H4 (cell line): ENCODE results near the gene RHOBTB1. TPM values are rescaled to one million over a fixed set of nuclear protein-coding genes. Genes with fewer than 3 reads are reported as not detected.
"Not testable (repeated sequence)": the region's sequence is repeated elsewhere in the genome, so short reads cannot be mapped to it uniquely, and the experiment has no call there.

Source experiments
- DNase-seq: peaks from one replicate; pipeline ENCODE4 v3.0.0-alpha.2; 2015; ENCODE audit warnings: low spot score
- total RNA-seq: library from RNA; depleted of rRNA; stranded (reverse); fragments of >200 nt; shearing (Covaris generic); gene quantifications from 2 replicates; pipeline ENCODE4 v1.2.3, GENCODE V29; 2014

RHOBTB1 gene
- total RNA-seq, 1 experiment from 2014 or later = 41.1 TPM

DNA sequence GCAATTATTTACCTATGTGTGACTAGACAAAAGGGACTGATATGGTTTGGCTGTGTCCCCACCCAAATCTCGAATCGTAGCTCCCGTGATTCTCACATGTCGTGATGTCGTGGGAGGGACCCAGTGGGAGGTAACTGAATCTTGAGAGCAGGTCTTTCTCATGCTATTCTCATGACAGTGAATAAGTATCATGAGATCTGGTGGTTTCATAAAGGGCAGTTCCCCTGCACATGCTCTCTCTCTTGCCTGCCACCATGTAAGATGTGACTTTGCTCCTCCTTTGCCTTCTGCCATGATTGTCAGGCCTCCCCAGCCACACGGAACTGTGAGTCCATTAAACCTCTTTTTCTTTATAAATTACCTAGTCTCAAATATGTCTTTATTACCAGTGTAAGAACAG is 37.2 kb downstream of the RHOBTB1 start:
- not testable (repeated sequence) for DNase-seq

DNA sequence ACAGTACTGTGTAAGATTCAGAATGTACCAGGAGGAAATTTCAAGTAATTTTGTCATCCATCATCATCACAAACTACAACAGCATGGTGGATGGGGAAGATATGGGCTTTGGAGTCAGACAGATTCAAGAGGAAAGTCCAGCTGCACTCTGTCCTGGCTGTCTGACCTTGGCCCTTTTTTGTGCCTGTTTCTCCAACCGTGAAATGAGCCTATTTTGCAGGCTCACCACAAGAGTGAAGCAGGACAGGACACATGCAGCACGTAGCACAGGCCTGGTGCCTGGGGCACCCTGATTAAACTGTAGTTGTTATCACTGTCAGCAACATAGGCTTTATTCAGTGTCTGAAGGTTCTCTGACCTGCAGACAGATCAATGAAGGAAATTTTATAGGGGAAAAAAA is 37.6 kb downstream of the RHOBTB1 start:
- no peak for DNase-seq

DNA sequence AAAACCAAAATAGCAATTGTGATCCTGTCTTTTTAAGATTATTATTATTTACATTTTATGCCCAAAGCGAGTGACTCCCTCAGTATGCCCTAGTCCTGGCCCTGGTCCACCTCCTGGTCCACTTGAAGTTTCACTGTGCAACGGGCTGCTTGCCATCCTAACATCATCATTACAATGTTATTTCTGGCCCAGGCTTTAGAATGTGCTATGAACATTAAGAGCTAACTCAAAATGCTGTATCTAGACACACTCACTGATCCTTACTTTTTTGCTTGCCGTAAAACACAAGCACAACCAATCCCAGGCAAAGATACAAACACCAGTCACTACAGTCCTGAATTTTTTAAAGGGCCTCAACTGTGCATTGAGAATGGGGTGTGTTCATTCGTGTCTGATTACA is 38.4 kb downstream of the RHOBTB1 start:
- no peak for DNase-seq

GRCh38 chr10:60903096-60903495 is 40.9 kb downstream of the RHOBTB1 start:
- no peak for DNase-seq

GRCh38 chr10:60901561-60902235 is 42.3 kb downstream of the RHOBTB1 start:
- DNase-seq = no peak

GRCh38 chr10:60899266-60899665 is 44.7 kb downstream of the RHOBTB1 start:
- DNase-seq = no peak

DNA sequence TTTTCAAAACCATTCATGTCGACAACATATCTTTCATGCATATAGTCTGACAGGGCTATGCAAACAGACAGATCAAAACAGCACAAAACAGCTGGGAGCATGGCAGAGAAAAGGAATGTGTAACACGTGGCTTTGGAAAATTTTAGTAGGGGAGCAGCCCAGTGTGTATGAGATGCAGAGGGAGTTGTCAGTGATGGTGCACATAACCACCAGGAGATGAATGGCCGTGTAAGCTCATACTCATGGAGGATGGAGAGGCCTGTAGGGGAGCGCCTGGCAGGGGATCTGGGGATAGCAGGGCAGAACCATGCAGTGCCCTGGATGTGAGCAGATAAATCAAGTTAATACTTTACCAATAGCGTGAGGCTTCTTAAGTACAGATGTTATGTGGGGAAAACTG is 45.7 kb downstream of the RHOBTB1 start:
- no peak for DNase-seq

DNA sequence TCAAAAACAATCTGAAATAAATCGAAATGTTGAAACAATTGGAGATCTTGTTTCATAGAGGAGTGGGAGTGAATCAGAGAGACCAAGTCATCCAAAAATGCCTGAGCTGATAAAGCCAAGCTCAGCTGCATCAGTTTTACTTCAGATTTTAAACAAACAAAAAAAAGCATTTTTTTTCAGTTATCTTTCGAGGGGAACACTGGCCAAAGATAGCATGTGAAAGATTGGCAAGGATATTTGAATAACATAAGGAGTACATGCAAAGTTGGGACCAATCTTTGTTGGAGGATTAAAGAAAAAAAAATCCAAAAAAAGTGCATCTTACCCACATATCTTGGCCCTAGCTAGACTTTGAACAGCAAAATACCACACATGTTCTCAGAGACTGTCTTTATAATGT is 47.2 kb downstream of the RHOBTB1 start:
- DNase-seq = no peak

GRCh38 chr10:60896033-60896432 is 48.0 kb downstream of the RHOBTB1 start:
- DNase-seq = no peak

GRCh38 chr10:60894786-60895185 is 49.2 kb downstream of the RHOBTB1 start:
- DNase-seq = no peak

- DNase-seq = no peak
These were observed 50.8 kb downstream of the RHOBTB1 start for GRCh38 chr10:60893231-60893630.

- DNase-seq = no peak
These were observed 51.4 kb downstream of the RHOBTB1 start for GRCh38 chr10:60892571-60892970.

DNA sequence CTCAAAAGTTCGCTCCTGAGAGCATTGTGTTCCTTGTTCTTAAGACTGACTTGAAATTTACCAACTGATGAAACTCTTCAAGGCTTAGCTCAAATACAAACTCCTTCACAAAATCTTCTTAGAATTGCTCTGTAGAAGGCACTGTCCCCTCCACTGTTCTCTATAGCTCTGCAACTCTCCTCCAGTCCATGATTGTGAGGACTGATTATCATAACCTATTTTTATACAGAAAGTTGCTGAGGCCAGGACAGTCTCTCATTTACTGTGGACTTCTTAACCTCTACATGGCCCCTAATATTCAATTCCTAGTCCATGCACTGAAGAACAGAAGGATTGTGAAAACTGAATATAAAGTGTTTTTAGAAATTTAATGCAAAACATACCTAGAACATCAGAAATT is 53.2 kb downstream of the RHOBTB1 start:
- no peak for DNase-seq

DNA sequence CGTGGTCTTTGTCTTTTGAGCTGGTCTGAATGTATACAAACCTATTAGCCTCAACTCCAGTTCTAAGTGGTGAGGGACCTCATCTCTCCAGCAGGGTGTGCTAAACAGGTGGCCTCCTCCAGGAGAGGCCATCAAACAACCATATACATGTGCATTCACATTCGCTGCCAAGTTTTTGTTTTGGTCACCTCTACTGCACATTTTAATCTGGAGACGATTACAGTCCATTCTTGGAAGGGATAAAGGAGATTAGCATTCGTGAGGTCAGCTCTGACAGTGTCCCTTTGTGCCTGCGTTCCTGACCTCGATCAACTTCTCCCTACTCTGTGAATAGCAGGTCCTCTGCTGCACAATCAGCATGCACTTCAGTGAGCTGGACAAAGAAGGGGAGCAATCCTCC is 60.8 kb downstream of the RHOBTB1 start:
- peak; percentile 30 for DNase-seq

DNA sequence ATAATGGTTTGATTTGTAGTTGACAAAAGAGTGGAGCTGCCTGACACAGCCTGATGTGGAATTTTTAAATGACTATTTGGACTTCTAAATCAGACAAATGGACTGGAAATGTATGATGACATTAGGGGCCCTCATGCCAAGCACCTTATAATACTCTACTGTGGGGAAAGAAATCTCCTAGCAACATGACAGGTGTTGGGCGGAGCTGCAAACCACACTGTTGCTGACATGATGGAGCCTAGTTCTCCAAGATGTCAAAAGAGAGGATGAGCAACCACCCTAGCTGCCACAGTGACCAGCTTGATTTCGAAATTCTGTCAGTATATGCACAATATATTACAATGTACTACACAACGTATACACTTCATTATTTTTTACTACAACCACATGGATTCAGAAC is 65.8 kb downstream of the RHOBTB1 start:
- no peak for DNase-seq

- no peak for DNase-seq
These were observed 66.2 kb downstream of the RHOBTB1 start for GRCh38 chr10:60877777-60878120.

DNA sequence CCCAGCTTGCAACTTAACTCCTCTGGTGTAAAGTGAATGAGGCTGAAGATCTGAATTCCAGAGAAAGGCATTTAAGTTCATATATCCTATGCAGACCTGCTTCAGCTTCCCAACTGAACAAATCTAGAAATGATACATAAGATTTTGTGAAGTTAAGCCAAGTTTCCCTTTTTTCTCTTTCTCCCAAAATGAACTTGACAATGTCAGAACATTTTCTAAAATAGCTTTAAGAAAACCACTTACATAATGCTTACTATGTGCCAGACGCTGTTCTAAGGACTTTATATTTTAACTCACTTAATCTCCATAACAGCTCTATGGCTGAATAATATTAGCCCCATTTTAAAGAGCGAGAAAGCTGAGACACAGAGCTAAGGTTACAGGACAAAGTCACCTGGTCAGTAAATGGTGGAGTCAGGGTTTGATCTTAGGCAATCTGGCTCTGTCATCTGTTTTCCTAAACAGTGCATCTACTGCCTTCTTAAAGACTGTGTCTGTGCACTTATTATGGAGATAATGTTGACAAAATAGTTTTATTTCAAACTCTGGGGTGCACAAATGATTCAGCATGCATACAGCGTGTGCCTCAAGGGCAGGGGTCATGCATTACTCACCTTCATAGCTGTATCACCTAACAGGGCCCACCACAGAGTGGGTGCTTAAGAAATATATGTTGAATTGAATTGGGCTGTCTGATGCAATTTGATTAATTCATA is 66.8 kb downstream of the RHOBTB1 start:
- no peak for DNase-seq

DNA sequence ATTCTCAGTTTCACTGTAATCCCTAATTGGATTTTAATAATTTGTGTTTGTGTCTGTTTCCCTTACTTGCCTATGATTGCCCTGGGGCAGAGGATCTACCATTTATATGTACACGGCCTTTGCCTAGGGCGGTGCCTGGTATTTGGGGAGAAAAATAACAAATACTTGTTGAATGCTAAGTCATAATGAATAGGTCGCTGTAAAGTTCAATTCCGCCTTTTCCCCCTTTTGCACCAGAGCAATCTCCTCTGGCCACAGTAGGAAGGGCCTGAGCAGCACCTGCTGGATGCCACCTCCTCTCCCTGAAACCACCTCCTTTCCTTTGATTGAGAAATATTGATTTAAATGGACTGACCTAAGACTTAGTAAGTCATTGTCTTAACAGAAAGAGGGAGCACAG is 70.2 kb downstream of the RHOBTB1 start:
- DNase-seq = no peak

DNA sequence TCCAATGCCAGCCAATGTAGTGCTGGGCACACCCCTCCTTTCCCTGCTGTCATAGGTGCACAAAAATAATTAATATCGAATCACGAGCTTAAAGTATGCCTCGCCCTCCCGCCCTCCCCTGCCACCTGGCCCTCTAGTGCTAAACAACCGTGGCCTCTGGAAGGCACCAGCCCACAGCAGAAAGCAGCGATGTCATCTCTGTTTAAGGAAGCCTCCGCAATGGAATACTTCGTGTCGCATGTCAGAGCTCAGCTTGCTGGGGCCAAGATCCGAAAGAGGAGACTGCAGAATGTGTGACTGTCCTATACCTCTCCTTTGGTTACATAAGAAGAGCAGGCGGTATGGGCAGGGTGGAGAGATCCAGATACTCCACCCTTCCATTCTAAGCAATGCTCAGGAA is 71.5 kb downstream of the RHOBTB1 start:
- no peak for DNase-seq

GRCh38 chr10:60871215-60871614 is 72.8 kb downstream of the RHOBTB1 start:
- no peak for DNase-seq

GRCh38 chr10:60870803-60871202 is 73.2 kb downstream of the RHOBTB1 start:
- DNase-seq = no peak

DNA sequence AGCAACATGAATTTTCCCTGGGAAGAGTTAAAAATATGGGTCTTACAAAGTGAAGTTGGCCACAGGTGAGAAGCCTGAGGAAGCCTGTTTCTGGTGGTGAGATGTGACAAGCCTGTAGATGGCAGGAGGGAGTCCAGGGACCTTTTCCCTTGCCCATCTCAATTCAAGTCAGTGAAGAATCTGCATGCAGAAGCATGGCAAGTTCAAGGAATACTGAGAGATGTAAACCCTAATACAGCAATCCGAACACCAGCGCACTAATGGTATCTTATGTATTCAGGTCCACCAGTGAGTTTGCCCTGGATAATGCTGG is 73.6 kb downstream of the RHOBTB1 start:
- DNase-seq = no peak

DNA sequence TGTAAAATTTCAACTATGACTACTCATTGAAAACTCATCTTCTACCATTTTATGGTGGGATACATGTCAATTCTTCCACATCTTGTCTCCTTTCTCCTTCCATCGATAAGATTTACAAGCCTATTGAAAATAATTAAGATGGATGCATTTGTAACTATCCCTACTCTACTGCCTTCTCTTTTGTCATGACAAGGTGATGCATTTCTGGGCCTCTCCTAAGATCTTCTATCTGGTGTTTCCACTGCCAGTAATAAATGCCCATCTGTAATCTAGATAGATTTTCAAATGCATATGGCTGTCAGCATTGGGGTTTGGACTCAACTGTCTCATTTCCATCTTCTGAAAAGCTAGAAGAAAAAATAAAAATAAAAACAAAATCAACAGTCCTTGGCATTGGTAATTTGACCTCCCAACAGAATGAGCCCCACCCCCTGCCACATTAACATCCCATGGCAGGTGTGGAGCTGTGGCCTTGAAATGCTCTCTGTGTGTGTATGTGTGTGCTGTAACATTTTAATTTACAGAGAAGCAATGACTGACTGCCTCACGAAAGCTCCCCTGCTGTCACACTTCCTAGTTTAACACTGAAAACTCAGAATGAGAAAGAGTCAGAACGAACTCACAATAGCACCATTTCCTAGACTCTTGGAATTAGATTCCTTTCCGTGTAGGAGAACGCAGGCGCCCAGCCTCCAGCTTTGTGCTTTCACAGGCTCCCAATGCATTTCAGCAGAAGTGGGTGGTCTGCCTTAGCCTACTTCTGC is 74.2 kb downstream of the RHOBTB1 start:
- no peak for DNase-seq
